A549 (cell line): ENCODE results near the gene SST. TPM values are rescaled to one million over a fixed set of nuclear protein-coding genes. Genes with fewer than 3 reads are reported as not detected.

Experiments used
- ATAC-seq, 2 experiments: fragments of 200-7000 bp in 1 of 2; fragments of >200 bp in 1 of 2; cut with Nextera tagmentation in 1 of 2; cut with Tn5 transposase in 1 of 2; 3 replicates each; pipeline versions ENCODE4 v1.8.0 to v1.9.1; 2018 to 2020; ENCODE audit warnings: mild to moderate bottlenecking in 1 of 2, moderate library complexity in 1 of 2
- CTCF ChIA-PET: fragments of 300-600 bp; sonication (Branson Sonifier 250); formaldehyde crosslinking; extraction: SDS; loops from one replicate; lab custom pipeline; 2021; ENCODE audit warnings: antibody characterized with exemption, inconsistent platforms; lab: Yijun Ruan, JAX
- POLR2A ChIA-PET: fragments of 350-600 bp; formaldehyde crosslinking; extraction: SDS; loops from one replicate; lab custom pipeline; 2021; ENCODE audit warnings: antibody characterized with exemption, inconsistent platforms; lab: Yijun Ruan, JAX
- DNase-seq, 2 experiments: peaks; one replicate each; pipeline versions ENCODE4 v3.0.0 to v3.0.0-alpha.2; 2011 to 2016; ENCODE audit warnings: low read depth in 1 of 2, low spot score in 1 of 2
- FAIRE-seq: peaks from 2 replicates; lab custom pipeline; 2011; peaks lifted over from hg19 to GRCh38; lab: Jason Lieb, UNC
- H3K27ac ChIP-seq, 2 experiments: fragments of >200 bp; sonication (Bioruptor Twin); formaldehyde crosslinking; 3 replicates each; pipeline ENCODE4 v1.5.1; 2016 to 2017
- H3K4me1 ChIP-seq: fragments of >200 bp; sonication (Bioruptor Twin); formaldehyde crosslinking; 3 replicates; pipeline ENCODE4 v1.6.1; 2016
- H3K4me2 ChIP-seq: fragments of >200 bp; sonication (Bioruptor Twin); formaldehyde crosslinking; 3 replicates; pipeline ENCODE4 v1.6.1; 2016
- H3K4me3 ChIP-seq: fragments of >200 bp; sonication (Bioruptor Twin); formaldehyde crosslinking; 3 replicates; pipeline ENCODE4 v1.5.1; 2016
- H3K9me3 ChIP-seq: fragments of >200 bp; sonication (Bioruptor Twin); formaldehyde crosslinking; 3 replicates; pipeline ENCODE4 v1.6.1; 2016
- CBX8 ChIP-seq: fragments of 200-600 bp; sonication (generic); IDR thresholded peaks from 2 replicates; pipeline ENCODE4 v1.6.1; 2016
- CHD2 ChIP-seq: fragments of 150-350 bp; IDR thresholded peaks from 2 replicates; pipeline ENCODE4 v1.6.1; 2014; ENCODE audit warnings: low read length; ENCODE audit not compliant: partially characterized antibody
- EHF ChIP-seq: fragments of 250-450 bp; sonication (Bioruptor Pico); IDR thresholded peaks from 2 replicates; pipeline ENCODE4 v1.5.0; 2020; ENCODE audit warnings: mild to moderate bottlenecking
- EP300 ChIP-seq, 2 experiments: fragments of >200 bp; sonication (Bioruptor Twin); formaldehyde crosslinking; IDR thresholded peaks; 2 replicates in 1 of 2; 3 replicates in 1 of 2; pipeline ENCODE4 v1.6.1; 2016 to 2017
- FOSL2 ChIP-seq, 2 experiments: fragments of 450-650 bp in 1 of 2; fragments of >200 bp in 1 of 2; sonication (Bioruptor Twin) in 1 of 2; formaldehyde crosslinking; IDR thresholded peaks; 2 replicates each; pipeline versions ENCODE4 v1.5.0 to v1.6.1; 2016 to 2020; ENCODE audit warnings: mild to moderate bottlenecking in 1 of 2, moderate library complexity in 1 of 2
- FOXS1 ChIP-seq: fragments of 250-450 bp; sonication (Bioruptor Pico); IDR thresholded peaks from 2 replicates; pipeline ENCODE4 v1.5.0; 2020; ENCODE audit warnings: mild to moderate bottlenecking, moderate library complexity
- GATA3 ChIP-seq: IDR thresholded peaks from 2 replicates; pipeline ENCODE4 v1.6.1; 2012; ENCODE audit warnings: borderline replicate concordance
- HDAC2 ChIP-seq: fragments of 200-600 bp; sonication (generic); IDR thresholded peaks from 2 replicates; pipeline ENCODE4 v1.6.1; 2016
- HEYL ChIP-seq: fragments of 250-450 bp; sonication (Bioruptor Pico); IDR thresholded peaks from 2 replicates; pipeline ENCODE4 v1.8.0; 2021; ENCODE audit warnings: mild to moderate bottlenecking, moderate library complexity
- HOXA7 ChIP-seq: fragments of 250-450 bp; sonication (Bioruptor Pico); IDR thresholded peaks from 2 replicates; pipeline ENCODE4 v1.5.0; 2020; ENCODE audit warnings: mild to moderate bottlenecking, moderate library complexity
- HOXB13 ChIP-seq: fragments of 250-450 bp; sonication (Bioruptor Pico); IDR thresholded peaks from 2 replicates; pipeline ENCODE4 v1.5.0; 2020; ENCODE audit warnings: low read depth, mild to moderate bottlenecking, moderate library complexity
- KDM5A ChIP-seq: fragments of 200-600 bp; sonication (generic); IDR thresholded peaks from 2 replicates; pipeline ENCODE4 v1.6.1; 2016; ENCODE audit warnings: antibody characterized with exemption, mild to moderate bottlenecking
- MAX ChIP-seq: IDR thresholded peaks from 2 replicates; pipeline ENCODE4 v1.6.1; 2012
- MAZ ChIP-seq: fragments of 150-350 bp; IDR thresholded peaks from 2 replicates; pipeline ENCODE4 v1.6.1; 2014; ENCODE audit warnings: antibody characterized with exemption, low read depth, low read length, borderline replicate concordance
- NFE2L2 ChIP-seq: fragments of 150-350 bp; conservative IDR thresholded peaks from 2 replicates; pipeline ENCODE4 v1.6.1; 2014; ENCODE audit warnings: low read length
- NR3C1 ChIP-seq: fragments of >200 bp; sonication (Bioruptor Twin); formaldehyde crosslinking; IDR thresholded peaks from 3 replicates; pipeline ENCODE4 v1.6.1; 2017
- PHF8 ChIP-seq: fragments of 200-600 bp; sonication (generic); IDR thresholded peaks from 2 replicates; pipeline ENCODE4 v1.6.1; 2016; ENCODE audit warnings: low read depth, mild to moderate bottlenecking, antibody characterized with exemption, moderate library complexity, borderline replicate concordance
- POLR2AphosphoS2 ChIP-seq: conservative IDR thresholded peaks from 2 replicates; pipeline ENCODE4 v1.6.1; 2012; ENCODE audit warnings: low read length, improper control_type of control experiment, inconsistent platforms
- RAD21 ChIP-seq, 2 experiments: fragments of >200 bp in 1 of 2; sonication (Bioruptor Twin) in 1 of 2; formaldehyde crosslinking in 1 of 2; IDR thresholded peaks in 1 of 2; conservative IDR thresholded peaks in 1 of 2; 2 replicates in 1 of 2; 3 replicates in 1 of 2; pipeline ENCODE4 v1.6.1; 2012 to 2018; ENCODE audit warnings: inconsistent platforms in 1 of 2
- RARB ChIP-seq: fragments of 250-450 bp; sonication (Bioruptor Pico); IDR thresholded peaks from 2 replicates; pipeline ENCODE4 v1.8.0; 2021; ENCODE audit warnings: mild to moderate bottlenecking, moderate library complexity
- RCOR1 ChIP-seq: fragments of 150-350 bp; IDR thresholded peaks from 2 replicates; pipeline ENCODE4 v1.6.1; 2014; ENCODE audit warnings: antibody characterized with exemption, low read length, low read depth
- RFX5 ChIP-seq: fragments of 450-650 bp; IDR thresholded peaks from 2 replicates; pipeline ENCODE4 v1.7.1; 2014; ENCODE audit warnings: antibody characterized with exemption, mild to moderate bottlenecking, moderate library complexity
- RNF2 ChIP-seq: fragments of 200-600 bp; sonication (generic); IDR thresholded peaks from 2 replicates; pipeline ENCODE4 v1.6.1; 2016; ENCODE audit warnings: low read depth, mild to moderate bottlenecking, antibody characterized with exemption, moderate library complexity, borderline replicate concordance
- SREBF2 ChIP-seq: fragments of 450-650 bp; IDR thresholded peaks from 2 replicates; pipeline ENCODE4 v1.6.1; 2014; ENCODE audit warnings: mild to moderate bottlenecking, moderate library complexity
- ZFP36 ChIP-seq: fragments of 450-650 bp; IDR thresholded peaks from 2 replicates; pipeline ENCODE4 v1.6.1; 2014; ENCODE audit warnings: borderline replicate concordance; ENCODE audit not compliant: partially characterized antibody
- ZNF302 ChIP-seq: fragments of 250-450 bp; sonication (Bioruptor Pico); IDR thresholded peaks from 2 replicates; pipeline ENCODE4 v1.9.0; 2021; ENCODE audit warnings: inconsistent platforms, mild to moderate bottlenecking, moderate library complexity
- WGBS: methylation state at CpG from one replicate; pipeline ENCODE4 v1.1.6; 2017; ENCODE audit errors: missing lambda C conversion rate; 5-methylcytosine and 5-hydroxymethylcytosine counted together
- polyA plus RNA-seq, 4 experiments: library from polyadenylated mRNA; depleted of rRNA in 3 of 4; stranded (reverse); fragments of >200 nt; fragmentation: RNase III in 1 of 4; extraction: RNeasy Plus Mini Kit Qiagen cat#74134 plus additional on column Dnase treatment in 1 of 4; gene quantifications; 2 replicates in 3 of 4; 3 replicates in 1 of 4; pipeline ENCODE4 v1.2.3, GENCODE V29; 2011 to 2017
- TF ChIP-seq, protein P1 (sequence below): fragments of >200 bp; sonication (Bioruptor Twin); formaldehyde crosslinking; IDR thresholded peaks from 3 replicates; pipeline ENCODE4 v1.6.1; 2016
- TF ChIP-seq, protein P2 (sequence below): fragments of 250-450 bp; sonication (Bioruptor Pico); IDR thresholded peaks from 2 replicates; pipeline ENCODE4 v1.5.0; 2020; ENCODE audit warnings: low read depth, mild to moderate bottlenecking, moderate library complexity
- TF ChIP-seq, protein P3 (sequence below): fragments of >200 bp; sonication (Bioruptor Twin); formaldehyde crosslinking; IDR thresholded peaks from 2 replicates; pipeline ENCODE4 v1.6.1; 2016

Gene SST
- polyA plus RNA-seq, 2 of the 4 experiments (the other 2 are of a cell fraction), result not detected

DNA sequence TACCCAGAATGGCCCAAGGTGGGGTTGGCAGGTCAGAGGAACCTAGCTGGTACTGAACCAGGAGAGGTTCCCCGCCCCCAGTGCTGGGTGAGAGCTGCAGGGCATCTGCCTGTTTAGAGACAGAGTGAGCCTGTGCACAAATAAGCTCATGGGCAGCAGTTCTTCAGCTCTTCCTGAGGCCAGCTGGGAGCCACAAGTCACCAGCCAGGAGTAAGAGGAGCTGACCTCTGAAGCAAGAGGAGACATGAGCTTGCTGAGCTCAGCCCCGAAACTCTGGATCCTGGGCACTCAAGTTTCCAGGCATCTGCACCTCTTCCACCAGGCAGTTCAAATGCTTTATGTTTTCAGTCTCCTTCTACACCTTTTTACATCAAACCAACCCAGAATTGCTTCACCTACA is 30.1 kb upstream of the SST start:
- Histone ChIP-seq H3K4me3 (no peak overlapping the region), H3K4me1 (no peaks in the 10 kb centered on the region), H3K9me3 (no peaks in the 10 kb centered on the region), H3K27ac (no peak overlapping the region), H3K4me2 (no peak overlapping the region)
- ChIA-PET POLR2A (no interaction called here), CTCF (interaction anchor here (0.6 to 4.3 kb wide), 4 partner anchors 10 to 535 kb away, joined by 3 to 23 read pairs (median 6); no protein-coding TSS in a partner anchor)
- ATAC-seq (no peak), DNase-seq (no peak), FAIRE-seq (no peak)
- WGBS, result 45% methylated on average over 1 of the region's 2 CpGs
- TF ChIP-seq GATA3, result no peak
- TF ChIP-seq MAX, result no peak
- TF ChIP-seq CHD2, result no peak

- TF ChIP-seq RCOR1 (no peak), FOXS1 (CRISPR knock-in tag) (no peak), POLR2AphosphoS2 (no peak), HEYL (CRISPR knock-in tag) (no peak), CBX8 (no peak), RAD21 (conservative IDR thresholded peaks at IDR 0.05 in 1 of 2, IDR thresholded peaks at IDR 0.05 in 1 of 2) (no peak), GATA3 (no peak), NFE2L2 (no peak), RARB (CRISPR knock-in tag) (no peak), MAZ (no peak), HOXB13 (CRISPR knock-in tag) (no peak), EHF (CRISPR knock-in tag) (no peak), ZNF302 (no peak), HOXA7 (CRISPR knock-in tag) (no peak)
- TF ChIP-seq, protein P1, sequence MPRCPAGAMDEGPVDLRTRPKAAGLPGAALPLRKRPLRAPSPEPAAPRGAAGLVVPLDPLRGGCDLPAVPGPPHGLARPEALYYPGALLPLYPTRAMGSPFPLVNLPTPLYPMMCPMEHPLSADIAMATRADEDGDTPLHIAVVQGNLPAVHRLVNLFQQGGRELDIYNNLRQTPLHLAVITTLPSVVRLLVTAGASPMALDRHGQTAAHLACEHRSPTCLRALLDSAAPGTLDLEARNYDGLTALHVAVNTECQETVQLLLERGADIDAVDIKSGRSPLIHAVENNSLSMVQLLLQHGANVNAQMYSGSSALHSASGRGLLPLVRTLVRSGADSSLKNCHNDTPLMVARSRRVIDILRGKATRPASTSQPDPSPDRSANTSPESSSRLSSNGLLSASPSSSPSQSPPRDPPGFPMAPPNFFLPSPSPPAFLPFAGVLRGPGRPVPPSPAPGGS, result no peak
- ChIA-PET CTCF (interaction anchor here (0.6 to 2.0 kb wide), 3 partner anchors 16 to 380 kb away, joined by 4 read pairs; no protein-coding TSS in a partner anchor), POLR2A (no interaction called here)
- WGBS, result 56% methylated on average over 11 of the region's 42 CpGs
- Histone ChIP-seq H3K4me3 (no peak overlapping the region), H3K4me1 (no peaks in the 10 kb centered on the region), H3K9me3 (no peaks in the 10 kb centered on the region), H3K27ac (no peak overlapping the region), H3K4me2 (no peak overlapping the region)
- no peak for FAIRE-seq
- no peak for DNase-seq
- ATAC-seq, result no peak
Observed at GRCh38 chr3:187698499-187699399, 28.6 kb upstream of the SST start.

- Histone ChIP-seq H3K9me3 (no peaks in the 10 kb centered on the region), H3K27ac (no peak overlapping the region), H3K4me2 (no peak overlapping the region), H3K4me1 (no peaks in the 10 kb centered on the region), H3K4me3 (no peak overlapping the region)
- TF ChIP-seq KDM5A, result no peak
- TF ChIP-seq CBX8, result no peak
- no peak for TF ChIP-seq ZNF302
- no peak for TF ChIP-seq RNF2
- TF ChIP-seq EP300 (IDR thresholded peaks at IDR 0.05), result no peak
- no peak for TF ChIP-seq PHF8
- TF ChIP-seq MAX, result no peak
- no peak for TF ChIP-seq NR3C1
- no peak for TF ChIP-seq EHF (CRISPR knock-in tag)
- no peak for TF ChIP-seq HDAC2
- TF ChIP-seq RFX5, result no peak
- TF ChIP-seq, protein P2, sequence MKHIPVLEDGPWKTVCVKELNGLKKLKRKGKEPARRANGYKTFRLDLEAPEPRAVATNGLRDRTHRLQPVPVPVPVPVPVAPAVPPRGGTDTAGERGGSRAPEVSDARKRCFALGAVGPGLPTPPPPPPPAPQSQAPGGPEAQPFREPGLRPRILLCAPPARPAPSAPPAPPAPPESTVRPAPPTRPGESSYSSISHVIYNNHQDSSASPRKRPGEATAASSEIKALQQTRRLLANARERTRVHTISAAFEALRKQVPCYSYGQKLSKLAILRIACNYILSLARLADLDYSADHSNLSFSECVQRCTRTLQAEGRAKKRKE, result no peak
- no peak for TF ChIP-seq FOSL2 (IDR thresholded peaks at IDR 0.05)
- TF ChIP-seq FOSL2 (CRISPR knock-in tag; IDR thresholded peaks at IDR 0.05), result no peak
- TF ChIP-seq, protein P3, sequence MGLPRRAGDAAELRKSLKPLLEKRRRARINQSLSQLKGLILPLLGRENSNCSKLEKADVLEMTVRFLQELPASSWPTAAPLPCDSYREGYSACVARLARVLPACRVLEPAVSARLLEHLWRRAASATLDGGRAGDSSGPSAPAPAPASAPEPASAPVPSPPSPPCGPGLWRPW, result no peak
- TF ChIP-seq NFE2L2, result no peak
- TF ChIP-seq FOXS1 (CRISPR knock-in tag), result no peak
- TF ChIP-seq ZFP36, result no peak
- TF ChIP-seq SREBF2, result no peak
- CTCF ChIA-PET, result interaction anchor here (1.4 to 1.8 kb wide), 2 partner anchors 17 to 377 kb away, joined by 7 to 9 read pairs; no protein-coding TSS in a partner anchor
- ATAC-seq, result no peak; a peak in 1 of 6 replicates
- 0% methylated on average over 2 of the region's 4 CpGs for WGBS
- POLR2A ChIA-PET, result no interaction called here
- no peak for FAIRE-seq
- no peak for DNase-seq
Observed at GRCh38 chr3:187696021-187696420, 25.8 kb upstream of the SST start.
